NCI-H2029 (cell line): ENCODE measurements around the gene SPDYE4.

Source experiments
- DNase-seq: peaks from one replicate; lab custom pipeline; 2025; lab: John Stamatoyannopoulos, UW

SPDYE4 gene

GRCh38 chr17:8741366-8741765, 17.0 kb downstream of the SPDYE4 start:
- no peak for DNase-seq

- DNase-seq: no peak
Measured at GRCh38 chr17:8740486-8740885, 17.9 kb downstream of the SPDYE4 start.

- DNase-seq: no peak
Measured at GRCh38 chr17:8739097-8739496, 19.2 kb downstream of the SPDYE4 start.

GRCh38 chr17:8736796-8737195, 21.6 kb downstream of the SPDYE4 start:
- DNase-seq: no peak

- DNase-seq: no peak
Measured at GRCh38 chr17:8736362-8736761, 22.0 kb downstream of the SPDYE4 start.

- no peak for DNase-seq
Measured at GRCh38 chr17:8735336-8735939, 22.9 kb downstream of the SPDYE4 start.

- no peak for DNase-seq
Measured at GRCh38 chr17:8734876-8735275, 23.5 kb downstream of the SPDYE4 start.

- DNase-seq: no peak
Measured at GRCh38 chr17:8732406-8733085, 25.8 kb downstream of the SPDYE4 start.

GRCh38 chr17:8729860-8730259, 28.5 kb downstream of the SPDYE4 start:
- DNase-seq: no peak

GRCh38 chr17:8729421-8729820, 28.9 kb downstream of the SPDYE4 start:
- DNase-seq: no peak

- DNase-seq: no peak
Measured at GRCh38 chr17:8728971-8729370, 29.4 kb downstream of the SPDYE4 start.

GRCh38 chr17:8728251-8728938, 30.0 kb downstream of the SPDYE4 start:
- DNase-seq: no peak

GRCh38 chr17:8726941-8727555, 31.3 kb downstream of the SPDYE4 start:
- DNase-seq: no peak

GRCh38 chr17:8725881-8726876, 32.2 kb downstream of the SPDYE4 start:
- DNase-seq: no peak

- no peak for DNase-seq
Measured at GRCh38 chr17:8724451-8724850, 33.9 kb downstream of the SPDYE4 start.

GRCh38 chr17:8720596-8720995, 37.8 kb downstream of the SPDYE4 start:
- no peak for DNase-seq

- DNase-seq: no peak
Measured at GRCh38 chr17:8719291-8720246, 38.8 kb downstream of the SPDYE4 start.

GRCh38 chr17:8718001-8718563, 40.3 kb downstream of the SPDYE4 start:
- DNase-seq: no peak

- no peak for DNase-seq
Measured at GRCh38 chr17:8713878-8714277, 44.5 kb downstream of the SPDYE4 start.

GRCh38 chr17:8713315-8713714, 45.0 kb downstream of the SPDYE4 start:
- no peak for DNase-seq
